HG03159 (cell line): Measurements from ENCODE around the gene STK25.
"Not testable (repeated sequence)": the region's sequence is repeated elsewhere in the genome, so short reads cannot be mapped to it uniquely, and the experiment has no call there.

Experiments used
- ATAC-seq: cut with Tn5 transposase; IDR thresholded peaks from one replicate; pipeline ENCODE4 v1.9.1; 2021; ENCODE audit warnings: mild to moderate bottlenecking, moderate library complexity; ENCODE audit not compliant: unreplicated experiment

The STK25 gene

DNA sequence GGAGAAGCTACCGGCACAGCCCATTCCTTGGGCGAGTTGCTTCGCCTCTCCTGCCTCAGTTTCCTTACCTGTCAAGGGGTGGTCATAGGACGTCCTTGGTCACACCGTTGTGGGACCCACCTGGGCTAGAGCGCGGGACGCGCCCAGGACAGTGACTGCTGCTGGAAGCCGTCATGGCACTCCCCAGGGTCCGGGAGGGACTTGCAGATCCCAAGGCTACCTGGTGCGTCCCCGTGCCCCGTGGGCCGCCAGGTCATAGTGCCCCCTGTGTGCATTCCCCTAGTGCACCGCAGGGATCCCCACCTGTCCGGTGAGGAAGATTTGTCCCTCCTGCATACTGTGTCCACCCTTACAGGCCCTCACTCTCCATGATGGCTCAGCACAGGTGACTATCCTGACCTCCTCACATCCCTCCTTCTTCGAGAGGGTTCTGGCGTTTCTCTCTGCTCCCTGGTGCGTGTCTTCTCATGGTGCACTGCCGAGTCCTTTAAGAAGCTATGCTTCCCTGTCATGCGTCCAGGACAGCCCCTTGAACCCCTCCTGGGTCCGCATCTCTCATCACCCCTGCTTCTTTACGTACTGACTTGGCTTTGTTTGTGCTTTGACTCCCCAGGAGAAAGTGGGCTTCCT is 886 bp upstream of the STK25 start:
- no peak for ATAC-seq

DNA sequence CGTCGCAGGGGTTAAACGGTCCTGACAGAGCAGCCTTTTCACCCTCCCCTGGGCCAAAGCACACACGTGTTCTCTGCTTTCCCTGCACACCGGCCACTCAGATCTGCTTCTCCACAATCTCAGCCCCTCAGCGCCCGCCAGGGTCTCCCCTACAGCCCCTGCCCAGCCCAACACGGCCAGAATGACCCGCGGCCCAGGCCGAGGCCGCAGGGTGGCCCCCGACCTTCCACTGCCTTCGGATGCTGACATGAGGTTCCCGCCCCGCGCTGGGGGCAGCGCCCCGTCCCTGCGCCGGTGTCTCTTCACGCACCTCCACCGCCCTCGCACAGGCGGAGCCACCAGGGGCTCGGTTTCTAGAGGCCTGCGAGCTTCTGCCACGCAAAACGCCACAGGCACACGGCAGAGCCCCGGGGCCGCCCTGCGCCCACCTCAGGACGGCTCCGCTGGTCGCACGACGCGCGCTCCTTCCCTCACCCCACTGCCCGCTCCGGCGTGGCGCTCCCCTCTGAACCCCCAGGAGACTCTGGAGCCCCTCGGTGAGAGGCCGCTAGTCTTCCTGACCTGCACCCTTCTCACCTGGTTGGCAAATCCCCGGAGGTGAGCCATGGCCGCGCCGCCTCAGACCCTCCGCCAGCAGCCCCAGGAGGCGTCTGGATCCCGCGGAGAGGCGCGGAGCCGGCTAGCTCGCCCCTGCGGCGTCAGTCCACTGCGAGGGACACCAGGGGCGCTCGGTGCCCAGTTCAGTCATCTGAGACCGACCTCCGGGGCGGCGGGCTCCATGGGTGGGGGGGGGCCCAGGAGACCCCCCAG is 749 bp downstream of the STK25 start:
- ATAC-seq, result peak; percentile 11

DNA sequence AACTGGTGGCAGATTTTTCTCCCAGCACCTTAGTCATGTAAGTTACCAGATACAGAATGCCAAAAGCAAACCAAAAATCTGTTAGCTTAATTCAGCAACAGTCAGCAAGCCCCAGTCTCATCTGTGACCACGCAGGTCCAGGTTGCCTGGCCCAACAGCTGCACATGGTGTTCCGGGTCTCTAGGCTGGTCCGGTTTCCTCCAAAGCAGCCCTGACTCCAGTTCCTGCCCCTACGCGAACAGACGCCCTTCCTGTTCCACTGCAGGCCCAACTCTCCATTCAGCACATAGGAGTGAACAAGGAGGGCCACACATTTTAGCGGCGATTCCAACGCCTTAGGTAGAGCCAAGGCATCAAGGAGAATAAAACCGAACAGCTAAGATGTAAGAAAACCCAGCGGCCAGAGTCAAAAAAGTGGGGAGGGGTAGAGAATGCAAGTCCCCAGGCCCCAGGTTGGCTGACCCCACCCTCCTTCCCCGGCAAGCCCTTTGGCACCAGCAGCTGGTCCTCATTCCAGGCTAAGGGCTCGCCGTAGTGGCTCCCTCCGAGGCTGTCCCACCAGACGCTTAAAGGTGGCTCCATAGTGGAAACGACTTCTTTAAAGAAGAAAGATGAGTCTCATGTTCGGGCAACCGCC is 1.5 kb downstream of the STK25 start:
- ATAC-seq, result no peak

DNA sequence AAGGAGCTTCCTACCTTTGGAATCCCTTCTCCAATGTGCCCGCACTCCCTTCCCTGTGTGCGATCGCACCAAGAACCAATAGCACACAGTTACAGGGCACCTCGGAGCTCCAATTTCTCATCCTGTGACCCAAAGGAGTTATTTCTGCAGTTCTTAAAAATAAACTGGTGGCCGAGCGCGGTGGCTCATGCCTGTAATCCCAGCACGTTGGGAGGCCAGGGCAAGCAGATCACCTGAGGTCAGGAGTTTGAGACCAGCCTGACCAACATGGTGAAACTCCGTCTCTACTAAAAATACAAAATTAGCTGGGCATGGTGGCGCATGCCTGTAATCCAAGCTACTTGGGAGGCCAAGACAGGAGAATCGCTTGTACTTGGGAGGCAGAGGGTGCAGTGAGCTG is 2.1 kb downstream of the STK25 start:
- not testable (repeated sequence) for ATAC-seq

DNA sequence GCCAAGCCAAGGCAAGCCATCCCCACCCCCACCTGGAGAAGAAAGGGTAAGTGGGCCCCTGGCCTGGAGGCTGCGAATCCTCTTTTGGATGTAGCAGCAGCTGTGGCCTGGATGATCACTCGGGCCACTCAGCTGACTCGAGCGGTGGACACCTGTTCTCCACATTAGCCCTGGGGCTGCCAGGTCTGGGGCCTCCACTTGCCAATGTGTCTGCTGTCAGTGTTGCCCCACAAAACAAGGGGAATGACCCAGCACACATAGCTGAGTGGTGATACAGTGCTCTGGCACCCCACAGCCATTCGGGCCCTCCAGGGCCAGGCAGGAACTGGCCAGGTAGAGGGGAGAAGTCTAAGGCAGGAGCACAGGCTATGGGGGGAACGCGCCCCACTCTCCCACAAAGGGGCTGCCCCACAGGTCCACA is 2.6 kb downstream of the STK25 start:
- no peak for ATAC-seq

DNA sequence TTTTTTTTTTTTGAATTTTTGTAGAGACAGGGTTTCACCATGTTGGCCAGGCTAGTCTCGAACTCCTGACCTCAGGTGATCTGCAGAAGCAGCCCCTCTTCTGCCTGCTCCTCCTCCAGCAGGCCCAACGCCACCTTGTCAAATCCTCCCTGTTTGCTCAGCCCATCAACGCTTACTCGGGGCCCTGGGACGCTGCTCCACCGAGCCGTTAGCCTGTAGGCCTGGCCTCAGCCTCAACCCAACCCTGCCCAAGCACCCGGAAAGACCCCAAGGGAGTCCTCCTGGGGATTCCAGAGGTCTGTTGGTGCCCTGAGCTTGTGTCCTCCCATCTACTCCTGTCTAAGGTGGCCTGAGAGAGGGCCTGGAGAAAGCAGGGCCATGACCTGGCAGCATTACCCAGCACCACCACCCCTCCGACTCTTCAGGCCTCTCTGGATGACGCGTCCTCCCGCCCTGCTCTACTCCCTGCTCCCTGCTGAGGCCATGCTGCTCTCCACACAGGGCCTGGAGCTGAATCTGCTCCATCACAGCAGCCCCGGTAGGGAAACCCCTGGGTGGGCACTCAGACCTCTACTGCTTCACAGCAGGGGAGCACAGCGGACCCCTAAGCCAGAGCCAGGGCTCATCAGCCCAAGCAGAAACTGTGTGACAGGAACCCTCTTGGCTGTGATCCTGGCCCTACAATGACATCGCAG is 3.2 kb downstream of the STK25 start:
- ATAC-seq, result no peak

DNA sequence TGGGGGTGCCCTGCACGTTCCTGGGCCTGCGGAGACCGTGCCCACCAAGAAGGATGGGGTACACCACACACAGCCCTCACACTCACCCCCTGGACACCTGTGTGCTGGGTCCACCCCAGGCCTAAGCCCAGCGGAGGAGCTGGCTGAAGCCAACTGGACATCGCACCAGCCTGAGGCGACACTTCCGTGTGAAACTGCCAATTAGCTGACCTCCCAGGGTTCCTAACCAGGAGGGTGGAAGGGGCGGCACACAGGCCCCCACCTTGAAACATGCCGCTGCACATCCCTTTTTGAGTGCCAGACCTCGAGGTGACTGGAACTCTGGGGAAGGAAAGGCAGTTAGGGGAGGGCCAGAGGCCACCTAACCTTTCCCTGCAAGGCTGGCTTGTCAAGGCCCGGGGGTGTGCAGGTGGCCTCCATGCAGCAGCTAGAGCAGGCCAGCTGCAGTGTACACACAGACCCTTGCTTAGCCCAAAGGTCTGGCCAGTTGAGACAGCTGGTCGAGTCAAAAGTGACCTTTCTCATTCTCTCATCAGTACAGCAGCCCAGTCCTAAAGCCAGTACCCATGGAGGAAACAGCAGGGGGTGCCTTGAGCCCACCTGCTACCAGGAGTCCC is 4.5 kb downstream of the STK25 start:
- no peak for ATAC-seq

DNA sequence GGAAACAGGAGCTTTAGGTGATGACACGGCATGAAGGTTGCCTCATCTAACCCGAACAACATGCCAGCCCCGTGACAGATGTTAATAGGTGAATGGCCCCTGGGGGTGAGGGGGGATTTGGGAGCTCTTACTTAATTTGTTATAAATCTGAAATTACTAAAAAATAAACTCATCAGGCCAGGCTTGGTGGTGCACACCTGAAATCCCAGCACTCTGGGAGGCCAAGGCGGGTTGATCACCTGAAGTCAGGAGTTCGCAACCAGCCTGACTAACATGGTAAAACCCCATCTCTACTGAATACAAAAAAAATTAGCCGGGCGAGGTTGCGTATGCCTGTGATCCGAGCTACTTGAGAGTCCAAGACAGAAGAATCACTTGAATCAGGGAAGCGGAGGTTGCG is 6.1 kb downstream of the STK25 start:
- no peak for ATAC-seq

DNA sequence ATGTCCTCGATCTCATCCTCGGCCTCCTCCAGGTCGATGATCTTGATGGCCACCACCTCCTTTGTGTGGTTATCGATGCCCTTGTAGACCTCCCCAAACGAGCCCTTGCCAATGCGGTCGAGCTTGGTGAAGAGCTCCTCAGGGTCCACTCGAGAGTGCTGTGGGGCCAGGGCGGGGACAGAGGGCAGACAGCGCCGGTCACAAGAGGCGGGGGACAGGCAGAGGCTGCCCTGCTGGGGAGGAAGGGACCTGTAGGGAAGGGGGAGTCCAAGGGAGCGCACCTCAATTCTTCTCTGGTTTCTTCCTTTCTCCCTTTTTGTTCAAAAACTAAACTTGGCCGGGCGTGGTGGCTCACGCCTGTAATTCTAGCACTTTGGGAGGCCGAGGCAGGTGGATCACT is 6.8 kb downstream of the STK25 start:
- ATAC-seq, result no peak

DNA sequence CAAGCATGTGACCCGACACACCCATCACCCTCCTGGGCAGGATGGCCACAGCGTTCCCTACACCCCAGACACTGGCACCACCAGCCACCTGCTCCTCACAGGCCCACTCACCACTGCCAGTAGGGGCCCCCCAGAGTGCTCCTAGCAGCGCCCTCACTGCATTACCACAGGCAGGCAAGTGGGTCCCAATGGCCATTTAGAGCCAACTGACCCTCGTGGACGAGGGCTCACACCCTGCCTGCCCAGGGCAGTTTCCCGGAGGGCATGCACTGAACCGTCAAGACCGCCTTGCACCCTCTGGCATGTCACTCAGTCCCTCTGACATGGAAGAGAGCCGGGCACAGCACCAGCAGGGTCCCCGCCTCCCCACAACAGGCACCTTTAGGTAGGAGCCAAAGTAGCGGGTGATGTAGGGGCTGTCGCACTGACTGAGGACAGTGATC is 7.3 kb downstream of the STK25 start:
- ATAC-seq, result no peak

DNA sequence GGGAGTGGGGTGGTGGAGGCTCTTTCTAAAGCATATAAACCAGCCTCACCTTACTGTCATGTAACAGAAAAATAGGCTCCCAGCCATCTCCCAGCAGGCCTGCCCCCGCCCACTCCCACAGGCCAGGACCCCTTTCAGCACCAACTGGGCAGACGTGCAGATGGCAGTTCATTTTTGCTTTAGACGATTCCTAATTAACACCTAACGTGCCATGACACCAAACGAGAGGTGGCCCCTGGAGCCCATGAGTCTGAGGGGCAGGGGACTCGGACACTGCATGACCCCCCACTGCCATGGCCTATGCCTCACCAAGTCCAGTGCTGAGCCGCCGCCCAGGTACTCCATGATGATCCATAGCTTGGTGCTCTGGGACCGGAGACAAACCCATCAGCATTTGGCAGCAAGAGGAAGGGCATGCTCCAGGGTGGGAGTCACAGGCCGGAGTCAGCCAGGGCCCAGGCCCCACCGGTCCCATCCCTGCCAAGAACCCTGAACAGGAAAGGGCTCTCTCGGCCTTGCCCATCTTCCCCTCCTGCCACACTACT is 7.9 kb downstream of the STK25 start:
- ATAC-seq, result no peak

DNA sequence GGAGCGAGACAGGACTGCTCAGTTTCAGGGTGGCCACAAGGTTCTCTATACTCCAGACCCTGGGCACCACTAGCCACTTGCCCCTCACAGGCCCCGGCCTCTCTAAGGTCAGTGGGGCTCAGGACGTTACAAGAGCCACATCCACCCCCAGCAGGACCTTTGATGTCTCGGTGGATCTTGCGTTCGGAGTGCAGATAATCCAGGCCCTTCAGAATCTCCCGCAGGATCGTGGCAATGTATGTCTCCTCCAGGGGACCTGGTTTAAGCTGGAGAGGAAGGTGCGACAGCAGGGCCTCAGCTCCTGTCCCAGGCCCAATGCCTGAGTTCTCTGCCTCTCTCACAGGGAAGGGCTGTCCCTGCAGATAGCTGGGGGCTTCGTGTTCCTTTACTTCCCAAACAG is 8.4 kb downstream of the STK25 start:
- no peak for ATAC-seq

DNA sequence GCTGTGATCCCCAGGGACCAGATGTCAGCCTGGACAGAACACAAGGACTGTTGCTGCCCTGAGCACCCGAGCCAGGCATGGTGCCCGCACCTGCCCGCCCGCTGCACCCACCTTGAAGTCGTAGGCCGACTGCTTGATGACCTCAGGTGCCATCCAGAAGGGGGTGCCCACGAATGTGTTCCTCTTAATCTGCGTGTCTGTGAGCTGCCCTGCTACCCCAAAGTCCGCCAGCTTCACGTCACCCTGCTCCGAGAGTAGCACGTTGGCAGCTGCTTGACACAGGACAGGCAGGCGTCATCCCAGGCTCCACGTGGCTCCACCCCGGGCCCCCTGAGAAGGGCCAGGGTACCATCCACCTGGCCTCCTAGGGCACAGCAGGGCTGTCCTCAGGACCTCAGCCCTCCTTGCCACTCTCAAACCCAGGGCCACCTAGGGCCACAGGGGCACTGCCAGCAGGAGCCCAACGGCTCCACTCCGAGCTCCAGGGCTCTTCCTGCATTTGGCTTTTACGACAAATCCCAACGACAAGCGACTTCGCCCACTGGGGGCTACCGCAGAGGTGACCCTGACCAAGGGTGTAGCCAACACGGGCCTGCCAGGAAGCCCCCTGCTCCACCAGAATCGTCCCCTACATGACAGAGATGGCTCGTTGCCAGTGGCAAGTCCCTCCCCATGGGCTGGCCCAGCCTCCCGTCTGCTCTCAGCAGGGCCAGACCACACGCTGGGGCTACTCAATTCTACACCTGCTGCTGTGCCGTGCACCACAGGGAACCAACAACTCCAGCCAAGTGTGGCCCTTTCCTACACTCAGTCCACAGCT is 9.0 kb downstream of the STK25 start:
- no peak for ATAC-seq

DNA sequence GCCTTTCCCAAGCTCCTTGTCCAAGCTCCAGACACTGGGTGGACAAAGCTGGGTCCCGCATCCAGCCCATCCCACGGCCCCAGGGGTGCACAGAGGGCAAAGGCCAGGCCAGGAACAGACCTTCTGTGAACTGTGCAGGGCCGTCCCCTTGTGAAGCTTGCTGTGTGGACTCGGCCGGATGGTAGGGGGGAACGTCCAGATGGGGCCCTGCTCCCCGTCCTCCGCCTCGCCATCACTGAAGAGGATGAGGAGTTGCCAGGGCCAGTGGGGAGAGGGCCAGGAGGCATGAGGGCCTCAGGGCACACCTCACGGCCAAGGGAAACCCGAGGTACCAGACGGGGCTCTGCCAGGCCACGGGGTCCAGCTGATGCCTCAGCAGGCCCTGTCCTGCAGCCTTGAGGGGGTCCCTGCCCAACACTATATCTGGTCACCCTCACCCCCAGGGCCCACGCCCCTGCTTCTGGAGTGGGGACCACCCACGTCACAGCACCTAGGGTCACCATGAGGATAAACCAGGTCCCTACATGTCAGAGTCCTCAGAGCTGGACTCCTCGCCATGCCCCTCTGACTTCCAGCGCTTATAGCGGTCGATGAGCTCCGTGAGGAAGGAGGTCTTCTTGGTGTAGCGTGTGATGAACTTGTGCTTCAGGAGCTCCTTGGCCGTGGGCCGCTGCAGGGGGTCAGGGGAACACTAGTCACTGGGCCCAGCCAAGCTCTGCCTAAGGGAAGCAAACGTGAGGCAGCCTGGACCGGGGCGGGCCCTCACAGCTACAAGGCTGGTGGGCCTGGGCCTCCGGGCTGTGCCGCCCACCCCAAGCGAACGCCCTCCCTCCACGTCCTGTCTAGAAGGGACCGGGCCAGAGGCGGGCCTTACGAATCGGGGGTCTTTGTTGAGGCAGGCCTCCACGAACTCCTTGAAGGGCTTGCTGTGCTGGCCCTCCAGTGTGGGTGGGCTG is 10.0 kb downstream of the STK25 start:
- ATAC-seq, result no peak

DNA sequence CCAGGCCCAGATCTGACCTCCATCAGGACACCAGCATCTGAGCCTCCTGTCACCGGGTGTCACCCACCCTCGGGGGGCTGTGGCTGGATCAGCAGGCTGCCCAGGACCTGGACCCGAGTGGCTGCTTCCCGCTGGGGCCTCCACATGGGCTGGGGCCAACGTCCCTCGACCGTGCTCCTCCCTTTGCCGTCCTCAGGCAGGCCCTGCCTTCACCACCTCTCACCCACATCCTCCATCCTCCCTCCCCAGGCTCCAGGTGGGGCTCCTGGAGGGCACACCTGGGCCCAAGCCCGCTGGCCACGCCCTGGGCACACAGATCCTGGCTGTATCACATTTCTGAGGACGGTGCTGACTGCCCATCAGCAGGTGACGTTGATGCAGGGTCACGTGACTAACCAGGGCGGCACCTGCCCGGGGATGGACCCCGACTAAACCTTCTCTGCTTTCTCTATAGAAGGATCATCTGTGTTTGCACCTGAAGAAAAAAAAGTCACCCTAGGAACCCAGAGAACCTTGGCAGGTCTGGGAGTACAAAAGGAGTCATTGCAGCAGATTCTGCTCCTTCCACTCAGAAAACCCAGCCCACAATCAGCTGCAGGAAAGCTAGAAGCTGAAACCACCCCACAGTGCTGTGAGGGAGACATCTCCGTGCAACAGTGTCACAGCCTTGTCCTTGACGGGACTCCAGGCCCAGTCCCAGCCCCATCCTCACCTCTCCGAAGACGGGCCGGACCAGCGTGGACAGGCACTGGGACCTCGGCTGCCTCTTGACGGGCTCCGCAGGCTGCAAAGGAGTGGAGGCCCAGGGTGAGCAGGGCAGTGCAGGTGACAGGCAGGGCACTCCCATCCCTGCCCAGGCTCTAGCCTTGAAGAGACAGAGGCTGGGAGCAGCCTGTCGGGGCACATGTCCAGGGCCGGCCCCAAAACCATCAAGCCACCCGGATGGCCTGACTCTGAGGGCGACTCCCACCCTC is 11.2 kb downstream of the STK25 start:
- ATAC-seq, result no peak

DNA sequence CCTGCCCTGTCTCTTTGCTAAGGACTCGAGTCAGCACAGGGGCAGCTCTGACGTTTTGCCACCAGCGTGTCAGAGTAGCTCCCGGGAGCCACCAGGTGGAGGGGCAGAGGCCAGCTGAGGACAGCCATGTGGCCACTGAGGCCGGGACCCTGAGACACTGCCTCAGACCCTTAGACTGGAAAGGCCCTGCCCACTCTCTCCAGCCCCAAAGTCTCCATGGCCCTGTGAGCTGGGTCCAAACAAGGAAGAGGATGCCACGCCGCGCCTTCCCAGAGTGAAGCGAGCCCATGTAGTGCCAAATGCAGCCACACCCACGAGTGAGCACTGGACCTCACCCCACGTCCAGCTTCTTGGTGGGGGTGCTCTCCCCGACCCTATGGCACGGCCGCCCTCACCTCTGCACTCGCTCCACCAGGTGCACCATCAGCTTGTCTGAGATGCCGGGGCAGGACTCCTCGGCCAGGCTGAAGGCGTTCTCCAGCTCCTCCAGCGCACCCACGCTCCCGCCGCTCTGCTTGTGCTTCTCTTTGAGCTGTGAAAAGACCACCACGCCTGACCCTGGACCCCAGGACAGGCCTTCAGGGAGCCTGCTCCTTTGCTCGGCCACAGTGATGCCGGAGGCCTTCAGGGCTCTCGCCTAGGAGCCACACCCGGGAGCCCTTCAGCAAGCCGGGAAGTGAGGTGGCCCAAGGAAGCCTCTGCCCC is 12.2 kb downstream of the STK25 start:
- no peak for ATAC-seq
